Upper lobe of right lung (tissue), 1 donor: Measurements from ENCODE around the gene NME4. TPM values are rescaled to one million over a fixed set of nuclear protein-coding genes. Genes with fewer than 3 reads are reported as not detected.

Source experiments
- ATAC-seq: fragments of 200-7000 bp; cut with Tn5 transposase; one replicate; pipeline ENCODE4 v1.9.1; 2020; ENCODE audit warnings: mild to moderate bottlenecking, moderate library complexity
- DNase-seq: peaks from one replicate; pipeline ENCODE4 v3.0.0-alpha.2; 2020
- H3K27ac ChIP-seq: fragments of 200-600 bp; one replicate; pipeline ENCODE4 v1.8.0; 2022
- H3K27me3 ChIP-seq: fragments of 200-600 bp; one replicate; pipeline ENCODE4 v1.8.0; 2022; ENCODE audit warnings: mild to moderate bottlenecking
- H3K36me3 ChIP-seq: fragments of 200-600 bp; one replicate; pipeline ENCODE4 v1.8.0; 2022
- H3K4me1 ChIP-seq: fragments of 200-600 bp; one replicate; pipeline ENCODE4 v1.8.0; 2022
- H3K4me3 ChIP-seq: fragments of 200-600 bp; one replicate; pipeline ENCODE4 v1.8.0; 2022; ENCODE audit warnings: mild to moderate bottlenecking
- H3K9me3 ChIP-seq: fragments of 200-600 bp; one replicate; pipeline ENCODE4 v1.8.0; 2022
- CTCF ChIP-seq: fragments of 200-600 bp; IDR thresholded peaks from one replicate; pipeline ENCODE4 v1.8.0; 2022; ENCODE audit warnings: antibody characterized with exemption
- intact Hi-C: fragments of 100-400 bp; cut with DNase I; formaldehyde crosslinking; loops from one replicate; pipeline ENCODE4 v1.11.0; 2022
- total RNA-seq: library from RNA; stranded (reverse); fragmentation: NEBNext Ultra II Directional; extraction: Animal tissue kit (Norgen Biotek cat#: 25700); gene quantifications from one replicate; pipeline ENCODE4 v1.2.1, GENCODE V29; 2021
- donor health status: DM: no; HTN: yes; CAD: no; lungs with severe emphysema.

NME4 gene
- total RNA-seq, 1 donor from 2014 or later, result 45.6 TPM

- no peak for ATAC-seq
- peak overlapping the region; percentile 56 for H3K4me3 ChIP-seq
Observed at GRCh38 chr16:396605-397004, 394 bp upstream of the NME4 start.

GRCh38 chr16:397736-398332, 835 bp downstream of the NME4 start:
- H3K4me1 ChIP-seq, result peaks cover 25% of the 10 kb centered on the region
- no peaks in the 10 kb centered on the region for H3K36me3 ChIP-seq
- no peak overlapping the region for H3K4me3 ChIP-seq
- intact Hi-C loops, result no loop called here
- H3K9me3 ChIP-seq, result no peaks in the 10 kb centered on the region
- ATAC-seq, result peak; percentile 38
- peak; percentile 41 for TF ChIP-seq CTCF
- peak overlapping the region; percentile 42 for H3K27ac ChIP-seq
- DNase-seq, result peak; percentile 86
- H3K27me3 ChIP-seq, result no peaks in the 10 kb centered on the region

More at GRCh38 chr16:396605-397004, 394 bp upstream of the NME4 start:
- intact Hi-C loops, result no loop called here
- Histone ChIP-seq H3K27me3 (no peaks in the 10 kb centered on the region), H3K36me3 (no peaks in the 10 kb centered on the region), H3K4me1 (peaks cover 19% of the 10 kb centered on the region), H3K27ac (peak overlapping the region; percentile 58), H3K9me3 (no peaks in the 10 kb centered on the region)
- TF ChIP-seq CTCF, result no peak
- DNase-seq, result no peak

GRCh38 chr16:398561-399339, 1.8 kb downstream of the NME4 start:
- no peak overlapping the region for H3K27ac ChIP-seq
- H3K9me3 ChIP-seq, result no peaks in the 10 kb centered on the region
- no peak for TF ChIP-seq CTCF
- peaks cover 25% of the 10 kb centered on the region for H3K4me1 ChIP-seq
- ATAC-seq, result no peak
- no peak overlapping the region for H3K4me3 ChIP-seq
- no peaks in the 10 kb centered on the region for H3K27me3 ChIP-seq
- peak; percentile 68 for DNase-seq
- no peaks in the 10 kb centered on the region for H3K36me3 ChIP-seq
- intact Hi-C loops, result no loop called here

- Histone ChIP-seq H3K36me3 (no peaks in the 10 kb centered on the region), H3K27ac (no peak overlapping the region), H3K27me3 (no peaks in the 10 kb centered on the region), H3K4me3 (no peak overlapping the region), H3K9me3 (no peaks in the 10 kb centered on the region), H3K4me1 (peaks cover 25% of the 10 kb centered on the region)
- DNase-seq (no peak), ATAC-seq (no peak)
- no peak for TF ChIP-seq CTCF
- intact Hi-C loops, result no loop called here
Observed at GRCh38 chr16:399340-400019, 2.5 kb downstream of the NME4 start.

GRCh38 chr16:400061-400591, 3.1 kb downstream of the NME4 start:
- H3K27me3 ChIP-seq, result no peaks in the 10 kb centered on the region
- no peaks in the 10 kb centered on the region for H3K9me3 ChIP-seq
- H3K36me3 ChIP-seq, result no peaks in the 10 kb centered on the region
- ATAC-seq (no peak), DNase-seq (no peak)
- H3K4me1 ChIP-seq, result peaks cover 25% of the 10 kb centered on the region
- intact Hi-C loops, result no loop called here
- no peak for TF ChIP-seq CTCF
- peak overlapping the region; percentile 90 for H3K27ac ChIP-seq
- peak overlapping the region; percentile 90 for H3K4me3 ChIP-seq
